HG03520 (cell line): ENCODE results near the gene DXO.
"Not testable (repeated sequence)": the region's sequence is repeated elsewhere in the genome, so short reads cannot be mapped to it uniquely, and the experiment has no call there.

ENCODE experiments used
- ATAC-seq: cut with Tn5 transposase; IDR thresholded peaks from one replicate; pipeline ENCODE4 v1.9.1; 2021; ENCODE audit warnings: mild to moderate bottlenecking, moderate library complexity; ENCODE audit not compliant: unreplicated experiment

The DXO gene

GRCh38 chr6:31980195-31980876 lies 8.4 kb upstream of the DXO start:
- ATAC-seq: not testable (repeated sequence)

- ATAC-seq: no peak
These were observed 7.4 kb upstream of the DXO start for GRCh38 chr6:31979238-31979898.

- ATAC-seq: no peak
These were observed 6.9 kb upstream of the DXO start for GRCh38 chr6:31978831-31979230.

- no peak for ATAC-seq
These were observed 6.0 kb upstream of the DXO start for GRCh38 chr6:31977816-31978431.

GRCh38 chr6:31976065-31976464 lies 4.1 kb upstream of the DXO start:
- ATAC-seq: not testable (repeated sequence)

- no peak for ATAC-seq
These were observed 892 bp upstream of the DXO start for GRCh38 chr6:31972709-31973350.

GRCh38 chr6:31971279-31971992 lies 502 bp downstream of the DXO start:
- no peak for ATAC-seq

GRCh38 chr6:31970604-31971271 lies 1.2 kb downstream of the DXO start:
- no peak for ATAC-seq

- no peak for ATAC-seq
These were observed 2.0 kb downstream of the DXO start for GRCh38 chr6:31969712-31970603.

GRCh38 chr6:31968791-31969711 lies 2.9 kb downstream of the DXO start:
- ATAC-seq: no peak

GRCh38 chr6:31968326-31968725 lies 3.6 kb downstream of the DXO start:
- no peak for ATAC-seq

- ATAC-seq: no peak
These were observed 4.0 kb downstream of the DXO start for GRCh38 chr6:31967926-31968320.

- ATAC-seq: no peak
These were observed 4.7 kb downstream of the DXO start for GRCh38 chr6:31966997-31967925.

- ATAC-seq: no peak
These were observed 5.4 kb downstream of the DXO start for GRCh38 chr6:31966506-31966905.

- no peak for ATAC-seq
These were observed 6.2 kb downstream of the DXO start for GRCh38 chr6:31965700-31966099.

- no peak for ATAC-seq
These were observed 8.0 kb downstream of the DXO start for GRCh38 chr6:31963921-31964320.

- ATAC-seq: no peak
These were observed 10.3 kb downstream of the DXO start for GRCh38 chr6:31961616-31962015.
